ENCODE measurements around the gene SAMD3.
"Not testable (repeated sequence)": the region's sequence is repeated elsewhere in the genome, so short reads cannot be mapped to it uniquely, and the experiment has no call there.

Gene SAMD3

DNA sequence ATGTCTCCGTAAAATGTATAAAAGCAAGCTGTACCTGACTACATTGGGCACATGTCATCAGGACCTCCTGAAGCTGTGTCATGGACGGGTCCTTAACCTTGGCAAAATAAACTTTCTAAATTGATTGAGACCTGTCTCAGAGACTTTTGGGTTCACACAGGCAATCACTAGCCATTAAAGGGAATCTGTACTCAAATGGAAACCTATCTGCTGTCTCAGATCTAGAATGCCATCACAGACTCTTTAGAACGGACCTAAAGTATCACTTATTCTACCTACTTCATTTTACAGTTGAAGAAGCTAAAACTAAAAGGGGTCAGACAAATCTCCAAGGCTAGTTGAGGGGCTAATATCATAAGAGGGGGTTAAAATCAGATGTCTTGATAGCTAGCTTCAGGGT lies 11.1 kb downstream of the SAMD3 start:
- DNase-seq (ENCODE audit: low spot score): no peak

DNA sequence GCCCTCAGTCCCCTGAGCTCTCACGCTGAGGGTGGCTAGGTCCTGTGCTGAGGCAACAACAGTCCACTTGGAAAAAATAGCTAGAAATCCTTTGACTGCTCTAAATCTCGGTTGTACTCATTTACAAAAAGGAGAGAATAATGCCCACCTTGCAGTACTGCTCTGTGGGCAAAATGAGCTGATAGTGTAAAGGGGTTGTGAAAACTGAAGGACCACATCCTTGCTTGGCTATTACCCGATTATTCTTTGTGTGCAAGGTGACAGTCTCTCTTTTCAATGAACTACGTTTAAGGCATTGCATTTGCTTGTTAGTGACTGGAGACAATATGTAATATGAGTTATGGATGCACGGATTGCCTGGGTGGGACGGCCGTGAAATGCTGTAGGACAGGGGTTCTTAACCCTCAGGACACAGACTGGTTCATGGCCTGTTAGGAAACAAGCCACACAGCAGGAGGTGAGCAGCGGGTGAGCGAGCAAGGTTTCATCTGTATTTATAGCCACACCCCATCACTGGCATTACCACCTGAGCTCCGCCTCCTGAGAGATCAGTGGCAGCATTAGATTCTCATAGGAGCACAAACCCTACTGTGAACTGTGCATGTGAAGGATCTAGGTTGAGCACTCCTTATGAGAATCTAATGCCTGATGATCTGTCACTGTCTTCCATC lies 14.6 kb downstream of the SAMD3 start:
- DNase-seq (ENCODE audit: low spot score): no peak

DNA sequence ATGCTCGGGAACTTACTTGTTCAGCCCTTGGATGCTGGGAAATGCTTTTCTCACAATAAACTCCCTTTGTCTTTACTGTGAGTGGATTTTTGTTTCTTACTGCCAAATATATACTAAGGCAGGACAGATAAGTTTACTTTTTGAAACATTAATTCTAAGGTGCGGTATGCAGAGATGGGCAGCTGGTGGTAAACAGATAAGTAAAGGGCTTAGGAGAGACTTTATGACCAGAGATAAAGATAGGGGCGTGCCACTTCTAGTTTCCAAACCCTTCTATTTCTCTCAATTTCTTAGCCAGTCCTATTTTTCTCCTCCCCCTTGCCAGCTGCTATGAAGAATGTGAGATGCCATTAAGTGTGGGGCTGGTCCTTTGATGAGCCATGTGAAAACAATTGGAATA lies 16.3 kb downstream of the SAMD3 start:
- DNase-seq (ENCODE audit: low spot score): peak; percentile 52

DNA sequence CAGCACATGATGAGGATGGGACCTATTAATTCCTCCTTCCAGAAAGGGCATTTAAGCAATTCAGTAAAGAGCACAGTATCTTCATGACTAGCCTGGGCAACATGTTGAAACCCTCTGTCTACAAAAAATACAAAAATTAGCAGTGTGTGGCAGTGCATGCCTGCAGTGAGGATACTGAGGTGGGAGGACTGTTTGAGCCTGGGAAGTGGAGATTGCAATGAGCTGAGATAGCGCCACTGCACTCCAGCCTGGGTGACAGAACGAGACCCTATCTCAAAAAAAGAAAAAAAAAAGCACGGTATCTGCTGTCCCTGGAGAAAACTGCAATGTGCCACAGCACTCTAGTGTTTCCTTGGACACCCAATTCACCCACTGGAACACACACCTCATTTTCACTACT lies 18.4 kb downstream of the SAMD3 start:
- peak; percentile 47 for DNase-seq (ENCODE audit: low spot score)

DNA sequence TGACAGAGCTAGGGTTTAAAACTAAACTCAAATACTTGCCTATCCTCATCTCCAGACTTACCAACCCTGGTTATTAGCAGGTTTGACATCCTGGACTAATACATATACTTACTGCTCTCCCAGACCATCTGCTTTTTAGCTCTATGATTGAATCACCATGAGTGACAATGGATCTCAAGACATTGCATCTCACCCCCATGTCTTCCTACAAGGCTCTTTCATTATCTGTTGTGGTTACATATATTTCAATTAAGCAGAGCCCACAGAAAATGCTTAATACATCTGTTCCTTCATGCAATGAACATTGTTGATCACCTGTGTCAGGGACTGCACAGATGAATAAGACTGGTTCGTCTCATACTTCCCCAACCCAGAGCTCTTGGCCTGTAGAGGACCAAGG lies 19.4 kb downstream of the SAMD3 start:
- no peak for DNase-seq (ENCODE audit: low spot score)

DNA sequence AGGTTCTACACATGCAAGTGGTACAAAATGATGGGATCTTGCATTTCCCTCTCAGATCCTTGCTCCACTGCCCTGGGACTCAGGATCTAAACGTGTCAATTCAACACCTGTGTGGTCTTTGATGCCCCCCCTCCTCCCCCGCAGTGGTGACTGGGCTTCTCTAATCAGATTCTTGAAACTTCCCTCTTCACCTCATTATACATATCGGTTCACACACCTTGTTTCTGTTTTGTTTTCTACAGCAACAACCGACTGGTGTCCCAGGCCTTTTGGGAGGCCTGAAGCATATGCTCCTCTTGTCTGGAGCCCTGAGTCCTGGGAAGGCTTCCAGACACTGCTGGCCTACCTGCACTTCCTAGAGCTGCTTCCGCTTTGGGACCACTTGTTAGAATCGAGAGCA lies 20.0 kb downstream of the SAMD3 start:
- DNase-seq (ENCODE audit: low spot score): no peak

DNA sequence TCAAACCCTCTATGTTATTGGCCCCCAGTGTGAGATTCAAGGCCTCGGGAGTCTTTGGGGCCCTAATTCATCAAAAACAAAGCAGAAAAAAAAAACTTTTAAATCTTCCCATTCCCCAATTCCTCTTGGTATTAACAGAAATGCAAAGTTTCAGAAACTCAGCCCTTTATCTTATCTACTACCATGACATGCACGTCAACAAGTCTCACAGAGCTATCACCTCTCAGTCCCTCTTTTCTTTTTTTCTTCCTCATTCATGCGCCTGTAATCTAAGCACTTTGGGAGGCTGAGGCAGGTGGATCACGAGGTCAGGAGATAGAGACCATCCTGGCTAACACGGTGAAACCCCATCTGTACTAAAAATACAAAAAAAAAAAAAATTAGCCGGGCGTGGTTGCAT lies 22.7 kb downstream of the SAMD3 start:
- DNase-seq (ENCODE audit: low spot score): no peak

DNA sequence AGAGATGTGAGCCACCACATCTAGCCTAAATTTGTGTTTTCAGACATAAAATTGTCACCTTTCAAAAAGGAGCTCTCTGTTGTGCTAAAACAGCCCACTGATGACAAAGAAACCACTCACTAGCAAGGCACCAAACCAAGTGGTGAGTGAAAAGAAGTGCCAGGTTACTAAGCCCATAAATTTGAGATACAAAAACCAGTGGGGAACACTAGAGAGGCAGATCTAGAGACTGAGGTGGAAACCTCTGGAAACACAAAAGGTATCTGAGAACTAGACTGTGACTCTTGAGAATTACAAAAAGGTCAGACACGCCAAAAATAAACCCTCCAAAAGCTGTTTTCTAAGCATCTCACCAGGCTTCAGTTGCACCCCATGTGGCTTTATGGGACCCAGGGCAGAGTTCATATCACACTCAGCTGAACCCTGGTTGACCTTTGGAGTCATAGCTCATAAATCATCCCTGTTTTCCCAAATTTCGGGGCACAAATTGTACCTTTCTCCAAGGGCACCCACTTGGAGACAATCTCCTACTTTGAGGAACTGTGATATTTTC lies 24.2 kb downstream of the SAMD3 start:
- no peak for DNase-seq (ENCODE audit: low spot score)

DNA sequence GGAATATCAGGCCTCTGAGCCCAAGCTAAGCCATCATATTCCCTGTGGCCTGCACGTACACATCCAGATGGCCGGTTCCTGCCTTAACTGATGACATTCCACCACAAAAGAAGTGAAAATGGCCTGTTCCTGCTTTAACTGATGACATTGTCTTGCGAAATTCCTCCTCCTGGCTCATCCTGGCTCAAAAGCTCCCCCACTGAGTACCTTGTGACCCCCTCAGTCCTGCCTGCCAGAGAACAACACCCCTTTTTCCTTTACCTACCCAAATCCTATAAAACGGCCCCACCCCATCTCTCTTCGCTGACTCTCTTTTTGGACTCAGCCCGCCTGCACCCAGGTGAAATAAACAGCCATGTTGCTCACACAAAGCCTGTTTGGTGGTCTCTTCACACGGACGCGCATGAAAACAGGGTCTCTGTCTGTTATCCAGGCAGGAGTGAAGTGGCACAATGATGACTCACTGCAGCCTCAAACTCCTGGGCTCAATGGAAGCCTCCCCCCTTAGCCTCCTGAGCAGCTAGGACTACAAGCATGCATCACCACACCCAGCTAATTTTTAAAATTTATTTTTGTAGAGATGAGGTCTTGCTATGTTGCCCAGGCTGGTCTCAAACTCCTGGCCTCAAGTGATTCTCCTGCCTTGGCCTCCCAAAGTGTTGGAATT lies 24.8 kb downstream of the SAMD3 start:
- not testable (repeated sequence) for DNase-seq (ENCODE audit: low spot score)

DNA sequence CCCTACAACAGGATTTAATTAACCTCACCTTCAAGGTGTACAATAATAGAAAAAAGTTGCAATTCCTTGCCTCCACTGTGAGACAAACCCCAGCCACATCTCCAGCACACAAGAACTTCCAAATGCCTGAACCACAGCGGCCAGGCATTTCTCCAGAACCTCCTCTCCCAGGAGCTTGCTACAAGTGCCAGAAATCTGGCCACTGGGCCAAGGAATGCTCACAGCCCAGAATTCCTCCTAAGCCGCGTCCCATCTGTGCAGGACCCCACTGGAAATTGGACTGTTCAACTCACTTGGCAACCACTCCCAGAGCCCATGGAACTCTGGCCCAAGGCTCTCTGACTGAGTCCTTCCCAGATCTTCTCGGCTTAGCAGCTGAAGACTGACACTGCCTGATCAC lies 28.3 kb downstream of the SAMD3 start:
- not testable (repeated sequence) for DNase-seq (ENCODE audit: low spot score)

DNA sequence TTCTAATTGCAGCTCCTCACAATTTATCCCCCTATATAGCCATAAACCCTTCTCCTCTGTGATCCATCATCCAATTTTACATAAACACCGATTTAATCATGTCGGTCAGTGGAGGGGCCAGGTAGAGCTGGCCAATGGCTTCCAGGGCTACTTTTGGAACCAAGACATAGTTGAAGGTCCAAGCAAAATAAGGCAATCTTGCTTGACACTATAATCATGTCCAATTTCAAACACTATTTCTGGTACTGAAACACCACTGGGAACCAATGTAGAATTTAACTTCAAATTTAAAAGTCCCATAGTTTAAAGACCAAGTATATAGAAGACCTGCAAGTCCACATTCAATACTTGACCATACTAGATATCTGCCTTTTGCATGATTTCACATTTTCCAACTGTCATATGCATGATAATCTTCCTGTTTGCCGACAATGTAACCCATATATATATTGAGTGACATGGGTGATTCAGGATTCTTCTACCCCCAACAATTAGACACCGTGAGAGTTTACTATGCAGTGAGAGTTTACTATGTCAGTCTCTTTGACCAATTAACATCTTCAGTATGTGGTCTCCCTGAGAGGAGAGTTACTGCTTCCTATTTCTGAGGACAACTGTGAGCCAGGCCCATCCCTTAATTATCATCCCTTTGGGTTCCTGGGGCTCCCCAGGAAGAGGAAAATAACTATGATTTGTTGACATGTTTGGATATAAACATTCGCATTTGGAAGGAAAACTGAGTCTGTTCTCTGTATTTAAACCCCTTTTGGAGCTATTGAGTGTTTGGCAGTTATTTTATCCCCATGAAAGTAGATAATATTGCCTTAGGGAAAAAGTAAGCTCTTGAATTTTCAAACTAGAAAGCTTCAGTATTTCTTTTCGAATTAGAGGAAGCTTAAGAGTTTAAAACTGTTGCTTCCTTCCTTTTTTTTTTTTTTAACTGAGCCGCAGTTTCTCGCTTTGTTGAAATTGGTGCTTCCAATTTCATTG lies 31.8 kb downstream of the SAMD3 start:
- no peak for DNase-seq (ENCODE audit: low spot score)

DNA sequence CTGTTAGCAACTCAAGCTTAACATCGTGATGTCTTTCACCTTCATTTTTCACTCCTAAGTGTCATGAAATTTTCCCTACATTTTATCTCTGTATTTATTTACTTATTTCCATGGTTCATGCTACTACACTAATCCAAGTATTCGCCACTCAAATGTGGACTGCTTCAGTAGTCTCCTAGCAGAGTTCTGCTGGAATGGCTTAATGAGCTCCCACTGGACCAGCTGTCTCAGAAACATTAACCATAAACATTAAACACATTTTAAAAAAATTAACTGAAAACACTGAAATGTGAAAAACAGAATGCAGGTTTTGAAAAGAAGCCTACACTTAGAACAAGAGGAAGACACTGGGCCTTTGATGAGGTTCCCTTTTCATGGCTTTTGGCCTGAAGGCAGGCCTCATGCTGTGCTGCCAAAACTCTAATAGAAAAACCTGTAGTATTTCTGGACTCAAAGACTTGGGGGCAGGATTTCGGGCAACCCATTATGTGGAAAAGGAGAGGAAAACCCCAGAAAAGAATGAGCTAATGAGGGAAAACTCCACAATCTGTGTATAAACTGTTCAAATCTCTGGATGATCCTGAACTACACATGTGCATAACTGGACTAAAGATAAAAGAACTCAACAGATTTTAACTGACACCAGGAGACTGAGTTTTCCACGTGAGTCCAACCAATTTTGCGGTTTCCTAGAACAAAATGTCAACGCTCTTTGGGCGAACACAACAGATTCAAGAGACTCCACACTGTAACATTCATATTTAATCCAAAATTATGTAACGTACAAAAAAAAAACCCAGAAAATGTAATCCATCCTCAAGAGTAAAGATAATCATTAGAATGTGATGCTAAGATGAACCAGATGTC lies 33.0 kb downstream of the SAMD3 start:
- no peak for DNase-seq (ENCODE audit: low spot score)

DNA sequence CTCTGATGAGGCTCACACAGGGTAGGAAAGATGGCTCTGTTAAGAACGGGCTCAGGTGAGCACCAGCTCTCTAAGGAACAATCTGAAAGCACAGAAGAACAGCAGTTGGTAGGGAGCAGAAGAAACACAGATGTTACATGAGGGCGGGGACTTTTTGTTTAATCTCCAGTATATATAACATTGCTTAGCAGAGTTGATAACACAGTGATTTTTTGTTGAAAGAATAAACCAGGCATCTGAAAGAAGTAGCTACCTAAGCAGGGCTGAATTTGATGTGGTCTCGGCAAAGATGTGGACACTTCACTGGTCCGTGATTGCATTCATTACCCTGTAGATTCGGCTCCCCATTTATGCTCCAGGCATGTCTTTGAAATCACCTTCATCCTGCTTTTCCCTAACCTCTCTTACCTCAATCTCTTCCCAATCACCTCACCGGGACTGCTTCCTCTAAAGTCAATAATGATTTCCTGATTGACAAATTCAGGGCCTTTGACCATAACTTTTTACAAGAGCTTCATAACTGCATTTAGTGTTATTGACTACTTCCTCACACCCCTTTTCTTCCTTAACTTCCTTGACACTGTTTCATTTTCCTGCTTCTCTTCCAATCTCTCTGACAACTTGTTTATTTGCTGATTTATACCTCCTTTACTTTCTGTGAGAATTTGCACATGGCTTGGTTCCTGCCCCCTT lies 34.4 kb downstream of the SAMD3 start:
- DNase-seq (ENCODE audit: low spot score): no peak

DNA sequence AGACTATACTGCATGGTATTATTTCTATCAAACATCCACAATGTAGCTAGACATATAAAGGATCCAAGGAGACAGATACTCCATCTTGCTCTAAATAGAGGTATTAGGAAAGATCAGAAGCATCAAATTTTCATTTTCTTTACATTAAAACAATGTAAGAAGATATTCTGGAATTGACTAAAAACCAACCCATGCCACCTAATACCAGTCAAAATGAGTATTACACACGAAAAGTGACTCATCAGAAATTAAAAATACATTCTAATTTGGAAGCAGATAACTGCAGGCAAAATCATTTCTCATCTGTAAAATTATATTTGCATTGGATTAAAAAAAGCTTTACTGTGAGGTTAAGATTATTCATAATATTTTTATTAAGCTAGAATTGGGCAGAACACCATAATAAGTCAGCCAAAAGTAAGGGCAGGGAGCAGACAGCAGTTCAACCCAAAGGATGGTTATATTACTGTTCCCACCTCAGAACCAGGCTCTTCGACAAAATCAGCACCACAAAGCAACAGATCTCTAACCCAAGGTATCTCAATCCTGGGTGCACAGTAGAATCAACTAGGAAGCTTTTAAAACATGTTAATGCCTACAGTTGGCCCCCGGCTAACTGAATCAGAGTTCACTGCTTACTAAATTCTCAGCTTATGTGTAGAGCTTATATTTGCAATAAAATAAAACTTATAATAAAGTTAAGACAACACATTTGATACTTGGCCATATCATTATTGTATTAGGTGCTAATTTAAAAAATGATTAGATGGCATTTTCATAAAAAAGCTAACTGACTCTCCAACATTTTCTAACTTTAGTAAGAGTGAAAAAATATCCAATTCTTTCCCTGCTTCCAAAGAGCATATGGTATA lies 35.2 kb downstream of the SAMD3 start:
- no peak for DNase-seq (ENCODE audit: low spot score)

DNA sequence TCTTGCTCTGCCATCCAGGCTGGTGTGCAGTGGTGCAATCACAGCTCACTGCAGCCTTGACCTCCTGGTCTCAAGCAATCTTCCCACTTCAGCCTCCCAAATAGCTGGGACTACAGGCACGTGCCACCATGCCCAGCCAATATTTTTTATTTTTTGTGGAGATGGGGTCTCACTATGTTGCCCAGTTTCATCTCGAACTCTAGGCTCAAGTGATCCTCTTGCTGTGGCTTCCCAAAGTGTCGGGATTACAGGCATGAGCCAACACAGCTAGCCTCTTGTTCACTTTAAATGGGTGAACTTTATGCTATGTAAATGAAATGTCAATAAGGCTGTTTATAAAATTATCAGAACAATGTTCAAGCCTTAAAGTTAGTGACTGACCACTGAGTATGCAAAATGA lies 37.1 kb downstream of the SAMD3 start:
- DNase-seq (ENCODE audit: low spot score): no peak

DNA sequence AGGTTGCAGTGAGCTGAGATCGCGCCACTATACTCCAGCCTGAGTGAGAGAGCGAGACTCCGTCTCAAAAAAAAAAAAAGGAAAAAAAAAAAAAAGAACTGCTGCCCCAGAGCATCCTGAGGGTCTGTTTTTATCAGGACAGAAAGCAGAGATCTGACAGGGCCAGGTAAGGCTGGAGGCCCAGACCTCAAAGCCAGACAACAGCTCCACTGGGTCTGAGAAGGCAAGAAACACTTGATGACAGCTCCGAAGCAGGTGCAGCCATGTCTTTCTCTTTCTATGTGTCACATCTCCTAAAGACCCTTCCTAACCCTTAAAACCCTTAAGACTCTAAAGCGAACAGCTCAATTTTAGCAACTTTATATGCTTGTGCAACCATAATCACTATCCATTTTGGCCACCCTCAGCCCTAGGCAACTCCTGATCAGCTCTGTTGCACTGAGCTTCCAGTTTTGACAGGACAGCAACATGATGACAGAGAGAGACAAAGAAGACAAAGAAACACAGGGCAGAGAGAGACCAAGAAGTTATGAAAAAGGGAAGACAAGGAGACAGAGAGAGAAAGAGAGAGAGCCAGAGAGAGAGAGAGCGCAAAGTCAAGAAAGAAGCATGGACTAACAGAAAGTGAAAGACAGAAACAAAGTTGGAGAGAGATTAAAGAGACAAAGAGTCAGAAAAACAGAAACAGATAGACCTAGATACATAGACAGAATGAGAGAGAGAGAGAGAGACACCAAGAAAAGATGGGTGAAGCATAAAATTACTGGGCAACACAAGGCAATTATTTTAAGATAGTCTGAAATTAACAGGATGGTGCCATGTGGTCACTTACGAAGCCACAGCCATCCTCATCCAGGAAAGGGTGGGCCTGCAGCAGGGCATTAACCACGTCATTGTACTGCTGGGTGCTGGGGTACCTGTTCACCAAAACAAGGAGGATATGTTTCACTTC lies 39.2 kb downstream of the SAMD3 start:
- no peak for DNase-seq (ENCODE audit: low spot score)

DNA sequence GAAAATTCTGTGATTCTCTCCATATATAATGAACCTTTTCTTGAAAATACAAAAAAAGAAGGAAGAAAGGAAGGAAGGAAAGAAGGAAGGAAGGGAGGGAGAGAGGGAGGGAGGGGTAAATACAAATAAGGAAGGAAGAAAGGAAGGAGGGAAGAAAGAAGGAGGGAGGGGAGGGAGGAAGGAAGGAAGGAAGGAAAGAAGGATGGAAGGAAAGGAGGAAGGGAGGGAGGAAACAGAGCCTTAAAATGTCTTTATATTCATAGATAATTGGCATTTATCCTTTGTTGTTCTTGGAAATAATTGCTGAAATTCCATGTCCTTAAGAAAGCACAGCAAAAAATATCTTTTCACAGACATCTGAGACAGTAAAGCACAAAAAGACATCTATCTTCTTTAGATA lies 40.3 kb downstream of the SAMD3 start:
- no peak for DNase-seq (ENCODE audit: low spot score)

DNA sequence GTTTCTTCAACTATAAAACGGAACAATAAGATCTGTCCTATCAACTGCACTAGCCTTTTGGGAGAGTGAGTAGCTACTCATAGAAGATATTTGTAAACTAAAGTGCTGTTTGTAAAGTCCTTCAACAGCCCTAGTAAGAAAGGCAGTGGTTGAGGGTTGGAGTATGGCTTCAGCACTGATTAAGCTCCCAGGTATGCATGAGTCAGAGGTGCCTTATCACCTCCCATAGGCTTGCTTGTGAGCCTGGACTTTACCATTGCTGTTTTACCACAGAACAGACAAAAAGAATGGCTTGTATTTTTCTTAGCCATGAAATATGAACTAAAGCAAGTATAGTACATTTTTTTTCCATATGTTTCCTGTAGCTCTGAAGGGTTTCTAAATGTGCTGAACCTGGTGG lies 44.1 kb downstream of the SAMD3 start:
- no peak for DNase-seq (ENCODE audit: low spot score)

DNA sequence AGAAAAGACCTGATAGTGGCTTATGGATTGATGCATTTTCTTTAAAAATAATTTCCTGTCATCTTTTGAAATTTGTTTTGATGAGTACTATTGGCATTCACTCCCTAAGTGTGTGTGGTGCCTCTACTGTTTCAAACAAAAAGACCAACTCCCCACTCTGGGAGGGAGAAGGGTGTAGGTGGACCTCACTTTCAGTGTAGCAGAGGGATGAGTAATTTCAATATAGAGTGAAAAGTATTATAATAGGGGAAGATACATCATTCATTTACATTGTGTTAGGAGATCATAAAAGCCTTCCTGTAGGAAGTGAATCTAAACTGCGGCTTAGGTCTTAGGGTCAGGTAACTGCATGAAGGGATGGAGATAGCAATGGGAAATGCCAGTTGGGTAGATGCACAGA lies 46.4 kb downstream of the SAMD3 start:
- DNase-seq (ENCODE audit: low spot score): no peak

Measured in hematopoietic multipotent progenitor cell treated with erythropoietin and hydrocortisone succinate and interleukin-3 and kit ligand, for 17 days (in vitro differentiated cells).